GM21723 (cell line): ENCODE data around the gene PPP4R3C.
"Not testable (repeated sequence)": the region's sequence is repeated elsewhere in the genome, so short reads cannot be mapped to it uniquely, and the experiment has no call there.

Source experiments
- ATAC-seq: cut with Tn5 transposase; IDR thresholded peaks from one replicate; pipeline ENCODE4 v1.9.1; 2021; ENCODE audit warnings: mild to moderate bottlenecking, moderate library complexity; ENCODE audit not compliant: unreplicated experiment

Gene PPP4R3C

DNA sequence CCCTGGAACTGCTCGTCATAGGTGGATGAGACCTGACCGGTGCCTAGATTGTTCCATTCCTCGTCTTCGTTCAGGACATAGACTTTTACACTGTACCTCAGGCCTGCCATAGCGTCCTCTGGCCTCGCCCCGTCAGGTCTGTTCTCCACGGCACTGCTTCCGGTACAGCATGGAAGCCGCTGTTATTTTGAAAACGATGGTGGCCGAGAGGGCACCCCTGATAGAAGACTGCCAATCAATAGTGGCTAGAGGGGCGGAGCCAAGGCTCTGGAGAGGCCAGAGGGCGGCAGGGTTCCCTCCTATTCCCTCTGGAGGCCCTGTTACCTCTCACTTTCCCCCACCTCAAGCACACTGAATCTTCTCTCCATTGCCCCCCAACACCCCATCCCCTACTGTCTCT, at the start of gene PPP4R3C:
TSS of gene PPP4R3C (minus strand) at position 155 of the 400 bp plus-strand sequence. CDS start at position 110, 45 bp downstream.
- ATAC-seq, result no peak

DNA sequence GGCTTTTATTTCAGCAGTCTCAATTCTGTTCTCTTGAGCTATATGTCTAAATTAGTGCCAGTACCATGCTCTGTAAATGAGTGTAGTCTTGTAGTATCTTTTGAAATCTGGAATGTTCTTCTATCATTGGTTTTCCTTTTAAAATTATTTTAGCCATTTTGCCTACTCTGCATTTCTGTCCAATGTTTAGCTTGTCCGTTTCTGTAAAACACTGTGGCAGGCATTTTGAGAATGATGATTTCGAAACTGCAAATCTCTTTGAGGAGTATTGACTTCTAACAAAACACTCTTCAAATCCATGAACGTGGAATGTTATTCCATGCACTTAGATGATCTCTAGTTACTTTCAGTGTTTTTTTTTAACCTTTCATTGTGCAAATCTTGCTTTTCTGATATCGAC, 28.3 kb upstream of the PPP4R3C start:
- ATAC-seq, result no peak

DNA sequence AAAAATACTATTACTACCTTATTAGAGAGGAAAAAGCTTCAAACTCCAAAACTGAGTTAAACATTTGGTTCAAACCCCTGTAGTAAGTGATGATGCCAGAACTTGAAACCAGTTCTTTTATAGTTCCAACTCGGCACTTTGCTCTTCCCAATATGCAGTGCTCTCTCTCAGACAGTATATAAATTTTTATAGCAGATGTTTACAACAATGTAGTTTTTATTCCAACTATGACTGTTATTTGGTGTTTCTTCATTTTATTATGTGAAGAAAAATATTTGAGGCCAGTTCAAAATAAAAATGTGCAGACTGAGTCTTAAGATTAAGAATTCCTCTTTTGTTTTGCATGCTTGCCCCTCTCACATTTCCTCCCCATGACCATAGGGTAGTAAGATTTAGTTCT, 2.9 kb upstream of the PPP4R3C start:
- no peak for ATAC-seq

DNA sequence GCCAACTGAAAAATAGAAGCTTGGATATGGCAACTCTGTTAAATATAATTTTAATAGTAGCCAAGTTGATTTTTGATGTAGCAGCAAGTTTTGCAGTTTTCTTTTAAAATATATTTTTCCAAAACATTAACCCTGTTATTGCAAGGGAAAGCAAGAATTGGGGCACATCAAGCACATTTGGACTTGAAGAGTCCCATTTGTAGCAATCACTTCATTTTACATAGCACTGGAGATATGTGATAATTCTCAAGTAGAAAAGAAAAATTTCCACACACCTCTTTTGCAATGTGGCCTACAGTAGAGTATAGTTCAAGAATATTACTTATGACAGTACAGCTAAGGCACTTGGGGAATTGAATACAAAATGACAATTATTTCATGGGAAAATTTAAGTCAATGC, 1.9 kb upstream of the PPP4R3C start:
- no peak for ATAC-seq

DNA sequence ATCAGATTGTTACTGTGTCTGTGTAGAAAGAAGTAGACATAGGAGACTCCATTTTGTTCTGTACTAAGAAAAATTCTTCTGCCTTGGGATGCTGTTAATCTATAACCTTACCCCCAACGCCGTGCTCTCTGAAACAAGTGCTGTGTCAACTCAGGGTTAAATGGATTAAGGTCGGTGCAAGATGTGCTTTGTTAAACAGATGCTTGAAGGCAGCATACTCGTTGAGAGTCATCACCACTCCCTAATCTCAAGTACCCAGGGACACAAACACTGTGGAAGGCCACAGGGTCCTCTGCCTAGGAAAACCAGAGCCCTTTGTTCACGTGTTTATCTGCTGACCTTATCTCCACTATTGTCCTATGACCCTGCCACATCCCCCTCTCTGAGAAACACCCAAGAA, 4.0 kb downstream of the PPP4R3C start:
- not testable (repeated sequence) for ATAC-seq

DNA sequence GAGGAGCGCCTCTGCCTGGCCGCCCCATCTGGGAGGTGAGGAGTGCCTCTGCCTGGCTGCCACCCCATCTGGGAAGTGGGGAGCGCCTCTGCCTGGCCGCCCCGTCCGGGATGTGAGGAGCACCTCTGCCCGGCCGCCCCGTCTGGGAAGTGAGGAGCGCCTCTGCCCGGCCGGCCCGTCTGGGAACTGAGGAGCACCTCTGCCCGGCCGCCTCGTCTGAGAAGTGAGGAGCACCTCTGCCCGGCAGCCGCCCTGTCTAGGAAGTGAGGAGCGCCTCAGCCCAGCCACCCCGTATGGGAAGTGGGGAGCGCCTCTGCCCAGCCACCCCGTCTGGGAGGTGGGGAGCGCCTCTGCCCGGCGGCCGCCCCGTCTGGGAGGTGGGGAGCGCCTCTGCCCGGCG, 4.6 kb downstream of the PPP4R3C start:
- ATAC-seq, result not testable (repeated sequence)

DNA sequence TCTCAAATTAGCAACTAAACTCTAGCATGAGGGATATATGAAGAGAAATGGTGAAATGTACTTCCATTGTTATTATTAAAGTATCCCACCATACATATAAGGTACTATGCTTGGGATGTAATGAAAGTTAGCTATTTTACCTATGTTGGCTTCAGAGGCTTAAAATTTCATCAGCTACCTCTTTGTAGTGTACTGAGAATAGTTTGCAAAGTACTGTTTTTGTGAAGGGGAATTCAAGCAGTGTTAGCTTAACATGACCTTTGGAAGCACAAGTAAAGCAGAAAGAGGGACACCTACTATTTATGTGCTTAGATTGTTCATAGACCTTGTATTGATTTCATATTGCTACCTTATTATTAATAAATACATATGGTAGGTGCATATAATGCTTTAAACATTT, 11.8 kb downstream of the PPP4R3C start:
- no peak for ATAC-seq

DNA sequence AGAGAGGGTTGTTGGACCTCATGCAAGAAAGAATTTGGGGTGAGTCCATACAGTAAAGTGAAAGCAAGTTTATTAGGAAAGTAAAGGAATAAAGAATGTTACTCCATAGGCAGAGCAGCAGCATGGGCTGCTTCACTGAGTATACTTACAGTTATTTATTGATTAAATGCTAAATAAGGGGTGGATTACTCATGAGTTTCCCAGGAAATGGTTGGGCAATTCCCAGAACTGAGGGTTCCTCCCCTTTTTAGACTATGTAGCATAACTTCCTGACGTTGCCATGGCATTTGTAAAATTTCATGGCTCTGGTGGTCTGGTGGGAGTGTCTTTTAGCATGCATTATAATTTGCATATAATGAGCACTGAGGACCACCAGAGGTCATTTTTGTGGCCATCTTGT, 16.7 kb downstream of the PPP4R3C start:
- ATAC-seq, result no peak

DNA sequence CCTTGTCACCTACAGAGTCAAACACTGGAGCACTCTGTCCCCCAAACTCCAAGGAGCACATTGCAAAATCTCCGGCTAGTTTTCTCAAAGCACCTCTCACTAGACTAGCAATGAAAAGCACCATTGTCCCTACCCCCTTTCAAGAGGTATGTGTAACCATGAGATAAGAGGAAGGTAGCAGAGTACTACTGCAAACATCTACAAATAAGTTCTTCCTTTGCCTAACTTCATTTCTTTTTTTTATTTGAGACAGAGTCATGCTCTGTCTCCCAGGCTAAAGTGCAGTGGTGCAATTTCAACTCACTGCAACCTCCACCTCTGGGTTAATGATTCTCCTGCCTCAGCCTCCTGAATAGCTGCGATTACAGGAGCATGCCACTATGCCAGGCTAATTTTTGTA, 17.7 kb downstream of the PPP4R3C start:
- ATAC-seq, result no peak

DNA sequence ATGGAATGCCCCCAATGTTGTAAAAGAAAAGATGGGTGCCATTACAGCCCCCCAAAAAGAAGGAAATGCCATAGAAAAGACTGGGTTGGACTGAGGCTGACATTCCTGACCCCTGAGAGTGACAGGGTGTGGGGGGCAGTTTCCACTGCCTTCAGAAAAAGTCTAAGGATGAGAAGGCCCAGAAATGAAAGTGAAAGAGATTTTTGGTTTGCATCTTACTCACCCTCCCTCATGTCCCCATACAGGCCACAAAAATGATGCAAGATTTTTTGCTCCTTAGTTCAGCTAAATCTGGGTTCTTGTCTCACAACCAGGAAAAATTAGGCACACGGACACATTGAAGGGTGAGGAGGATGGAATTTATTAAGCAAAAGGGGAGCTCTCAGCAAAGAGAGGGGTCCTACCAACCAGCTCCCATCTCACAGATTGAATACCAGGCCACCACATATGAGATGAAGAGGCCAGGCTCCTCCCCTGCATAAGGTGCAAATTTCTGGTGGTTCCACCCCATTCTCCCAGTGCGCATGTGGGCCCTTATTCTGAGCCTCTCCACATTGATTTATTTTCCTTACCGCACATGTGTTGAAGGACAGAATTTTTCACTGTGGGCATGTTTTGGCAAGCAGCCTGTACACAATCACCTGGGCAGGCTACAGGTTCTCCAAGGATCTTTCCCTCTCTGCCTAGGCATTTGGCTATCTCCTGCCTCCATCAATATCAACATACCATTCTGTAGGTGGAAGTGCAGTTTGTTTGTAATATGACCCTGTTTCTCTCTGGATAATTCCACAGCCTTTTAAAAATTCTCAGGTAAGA, 18.8 kb downstream of the PPP4R3C start:
- ATAC-seq, result peak; percentile 84

DNA sequence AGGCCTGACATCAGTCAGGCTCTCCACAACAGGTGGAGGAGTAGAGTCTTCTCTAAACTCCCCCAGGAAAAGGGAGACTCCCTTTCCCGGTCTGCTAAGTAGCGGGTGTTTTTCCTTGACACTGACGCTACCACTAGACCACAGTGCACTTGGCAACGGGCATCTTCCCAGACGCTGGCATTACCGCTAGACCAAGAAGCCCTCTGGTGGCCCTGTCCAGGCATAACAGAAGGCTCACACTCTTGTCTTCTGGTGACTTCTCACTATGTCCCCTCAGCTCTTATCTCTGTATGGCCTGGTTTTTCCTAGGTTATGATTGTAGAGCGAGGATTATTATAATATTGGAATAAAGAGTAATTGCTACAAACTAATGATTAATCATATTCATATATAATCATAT, 20.7 kb downstream of the PPP4R3C start:
- not testable (repeated sequence) for ATAC-seq

DNA sequence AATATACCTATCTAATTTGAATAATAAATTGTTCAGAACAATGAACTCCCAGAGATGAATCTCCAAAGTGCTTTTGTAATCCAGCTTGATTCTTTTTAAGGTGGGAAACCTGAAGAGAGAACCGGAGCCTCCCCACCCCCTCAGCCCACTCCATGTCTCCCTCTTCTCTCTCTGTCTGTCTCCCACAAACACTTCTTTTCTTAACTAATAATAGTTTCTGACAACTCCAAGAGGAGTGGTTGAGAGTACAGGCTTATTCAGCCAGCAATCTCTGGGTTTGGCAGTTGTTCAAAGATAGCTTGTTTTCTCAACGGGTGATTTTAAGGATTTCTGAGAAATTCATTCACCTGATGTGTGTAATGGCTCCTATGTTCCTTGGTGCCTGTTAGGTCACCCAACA, 23.4 kb downstream of the PPP4R3C start:
- no peak for ATAC-seq

DNA sequence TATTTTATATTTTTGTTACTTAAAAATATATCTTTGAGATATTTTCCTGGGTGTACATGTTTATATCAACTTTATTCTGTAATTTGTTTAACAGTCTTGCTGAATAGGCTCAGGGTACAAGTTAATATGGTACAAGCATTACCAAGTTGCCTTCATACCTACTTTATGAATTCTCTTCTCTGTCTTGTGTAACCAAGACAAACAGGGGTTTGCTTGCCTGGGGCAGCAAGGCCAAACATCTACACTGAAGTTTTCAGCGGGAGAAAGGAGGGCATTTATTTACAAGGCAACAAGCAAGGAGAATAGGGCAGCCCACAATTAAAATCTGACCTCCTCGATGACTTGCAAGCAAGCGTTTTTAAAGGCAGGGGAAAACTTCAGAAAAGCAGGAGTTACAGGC, 24.2 kb downstream of the PPP4R3C start:
- ATAC-seq, result no peak

DNA sequence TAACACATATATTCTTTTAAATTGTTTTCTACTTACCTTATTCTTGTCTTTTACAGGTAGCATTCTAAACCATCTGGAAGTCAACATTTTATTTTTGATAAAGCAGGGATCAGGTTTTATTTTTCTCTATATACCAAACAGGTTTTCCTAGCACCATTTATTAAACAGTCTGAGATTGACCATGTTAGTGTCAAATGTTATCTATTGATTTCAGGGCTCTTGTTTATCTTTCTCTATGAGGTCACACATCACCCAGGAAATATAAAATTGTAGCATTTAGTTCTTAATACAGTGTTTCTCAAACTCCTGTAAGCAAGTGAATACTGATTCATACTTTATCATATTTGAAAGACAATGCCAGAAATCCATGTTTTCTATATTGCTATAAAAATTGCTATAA, 28.1 kb downstream of the PPP4R3C start:
- ATAC-seq, result no peak
